Heart left ventricle (tissue), 13 donors: Measurements from ENCODE around the gene S100A9.

ENCODE experiments used
- CTCF ChIP-seq, 12 donors: fragments of 200-600 bp; sonication (generic) in 4 of 12; IDR thresholded peaks; one replicate each; pipeline versions ENCODE4 v1.5.0 to v1.8.0; 2018 to 2022; ENCODE audit warnings: antibody characterized with exemption in 12 of 12, mild to moderate bottlenecking in 5 of 12
- POLR2A ChIP-seq, 2 donors: fragments of 450-650 bp; IDR thresholded peaks; one replicate each; pipeline ENCODE4 v1.6.1; 2017; ENCODE audit warnings: antibody characterized with exemption in 2 of 2, mild to moderate bottlenecking in 2 of 2, moderate library complexity in 2 of 2
- donor health status: ischemic (EF 13 %, LVEDD 7.1; RV severe dilation, severe dysfunction).
- donor health status: DM: no; HTN: yes; CAD: no.
- donor health status: DM: no; HTN: no; CAD: no.
- donor health status: ischemic (EF 25% LVEDD 6.9; RV normal size, moderate dysfunction).
- donor health status: ischemic (EF 25% LVEDD 5.7; RV mildly dilated, moderate dysfunction).
- donor health status: ischemic (EF 35%, LVEDD 5.7; RV mildly dilated, moderate dysfunction).
- donor health status: nonischemic (EF 11% LVEDD 7.7; RV severe dilation, severe dysfunction).
- donor health status: DM: yes; HTN: yes; CAD: no.
- donor health status: PGD.
- donor health status: ischemic (EF 29% LVEDD 5.4; RV normal size, mild dysfunction).
- donor health status: nonischemic (EF 23%, LVEDD 6.1; RV moderate dilation, normal function).

GRCh38 chr1:153399401-153400055 is 41.9 kb downstream of the S100A9 start:
- TF ChIP-seq CTCF (IDR thresholded peaks at IDR 0.05) (no peak), POLR2A (IDR thresholded peaks at IDR 0.05) (no peak)
